Measurements from ENCODE around the gene RAB11FIP4. TPM values are rescaled to one million over a fixed set of nuclear protein-coding genes. Genes with fewer than 3 reads are reported as not detected.
A peak's percentile ranks its signal among the peaks of the same experiment; 100 is the strongest.

RAB11FIP4 gene
- total and polyA plus RNA-seq, 2 of the 13 experiments (the other 11 are each of a cell fraction or from before 2014, with no cell fraction given), result 28.0 to 89.3 TPM

DNA sequence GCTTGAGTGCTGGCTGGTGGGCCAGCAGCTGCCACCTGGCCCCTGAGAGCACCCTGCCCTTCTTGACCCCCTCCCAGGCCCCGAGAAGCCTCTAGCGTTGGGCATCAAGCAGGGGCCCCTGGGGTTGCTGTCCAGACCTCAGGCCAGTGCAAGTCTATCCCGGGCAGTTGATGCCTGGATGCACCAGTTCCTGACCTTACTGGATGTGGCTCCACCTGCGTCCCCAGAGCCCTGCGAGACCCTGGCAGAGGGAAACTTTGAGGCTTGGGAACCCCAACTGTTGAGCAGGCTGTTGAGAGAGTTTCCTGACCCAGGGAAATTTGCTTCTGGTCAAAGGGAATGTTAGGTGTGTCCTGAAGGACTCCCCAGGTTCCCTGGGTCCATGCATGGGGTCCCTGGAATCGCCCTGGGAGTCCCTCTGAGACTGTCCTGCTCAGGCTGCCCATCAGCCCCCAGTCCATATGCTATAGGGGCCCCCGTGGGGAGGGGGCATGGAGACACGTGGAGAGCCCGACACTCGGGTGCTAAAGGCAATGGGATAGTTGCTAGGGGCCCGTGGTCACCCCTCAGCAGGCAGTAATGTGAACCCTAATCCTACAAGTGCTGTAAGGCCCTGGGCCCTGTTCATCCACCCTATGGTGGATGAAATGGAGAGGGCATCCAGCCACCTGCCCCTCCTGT, 46.4 kb downstream of the RAB11FIP4 start:
- peak; percentile 40 for ATAC-seq
- no CpG with 5 or more reads among the region's 11 CpGs for WGBS (ENCODE audit: low lambda C conversion rate)
- H3K4me2 ChIP-seq (ENCODE audit: low read depth, low read length), result peak overlapping the region; percentile 62

DNA sequence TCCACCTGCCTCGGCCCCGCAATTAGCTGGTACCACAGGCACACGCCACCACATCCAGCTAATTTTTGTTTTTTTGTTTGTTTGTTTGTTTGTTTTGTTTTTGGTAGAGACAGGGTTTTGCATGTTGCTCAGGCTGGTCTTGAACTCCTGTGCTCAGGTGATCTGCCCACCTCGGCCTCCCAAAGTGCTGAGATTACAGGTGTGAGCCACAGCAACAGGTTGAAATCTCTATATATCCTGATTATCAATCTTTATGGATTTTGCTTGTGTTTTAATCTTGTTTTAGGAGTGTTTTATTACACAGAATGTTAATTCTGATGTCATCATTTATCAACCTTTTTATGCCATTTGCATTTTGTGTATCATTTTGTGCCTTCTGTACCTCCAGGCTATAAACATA, 48.2 kb downstream of the RAB11FIP4 start:
- H3K9ac ChIP-seq (ENCODE audit: insufficient read depth, low read depth, low read length), result no peak overlapping the region
- peak overlapping the region; percentile 25; the same call in 1 of the 2 replicates for H3K4me2 ChIP-seq (ENCODE audit: low read depth, low read length)
- WGBS (ENCODE audit: low lambda C conversion rate), result 27% methylated on average over 4 of the region's 4 CpGs
- intact Hi-C loops (cut with micrococcal nuclease; ENCODE audit: unreplicated experiment) (loop anchor here (5.0 kb wide), 2 partner anchors 38 to 403 kb away; no protein-coding TSS in a partner anchor), in situ Hi-C loops (cut with HindIII; ENCODE audit: extremely low pct_ligation_motif_present, low pct_unique_long_range_greater_than_20kb) (loop anchor here (5.0 to 10.0 kb wide), 2 partner anchors 88 to 405 kb away; no protein-coding TSS in a partner anchor)
- H4K20me1 ChIP-seq (ENCODE audit: insufficient read depth, low read length), result no peaks in the 10 kb centered on the region
- ATAC-seq (no peak), DNase-seq (ENCODE audit: low spot score) (no peak), FAIRE-seq (no peak)
- H3K79me2 ChIP-seq (ENCODE audit: insufficient read depth, low read length), result no peaks in the 10 kb centered on the region
- ChIA-PET CTCF (ENCODE audit: low intra/inter-chr PET ratio, low total read pairs) (interaction anchor here (4.6 kb wide), 1 partner anchor 86 kb away, joined by 63 read pairs; no protein-coding TSS in a partner anchor), POLR2A (interaction anchor here (1.2 to 2.8 kb wide), 4 partner anchors 28 to 59 kb away, joined by 4 to 21 read pairs (median 10); no protein-coding TSS in a partner anchor)
- H3K4me3 ChIP-seq (replicated peaks in 1 of 3; ENCODE audit: insufficient read depth in 1 of 3, low read depth in 2 of 3, low read length in 3 of 3), result no peak overlapping the region
- no TSS peak for BruUV-seq (replicated peaks)
- H3K27me3 ChIP-seq (ENCODE audit: control insufficient read depth in 1 of 2, insufficient read depth in 2 of 2, low read length in 2 of 2), result 0 out of 5 replicates have a peak, but pooled peaks cover 0 to under 1% of the 10 kb centered on the region in 2 experiments
- H3K4me1 ChIP-seq (ENCODE audit: insufficient read depth, low read length), result peaks cover 60% of the 10 kb centered on the region
- TF ChIP-seq ATF7 (IDR thresholded peaks at IDR 0.05) (peak; percentile 40), ATF7 (CRISPR knock-in tag; IDR thresholded peaks at IDR 0.05) (no peak)
- TF ChIP-seq, protein P1, sequence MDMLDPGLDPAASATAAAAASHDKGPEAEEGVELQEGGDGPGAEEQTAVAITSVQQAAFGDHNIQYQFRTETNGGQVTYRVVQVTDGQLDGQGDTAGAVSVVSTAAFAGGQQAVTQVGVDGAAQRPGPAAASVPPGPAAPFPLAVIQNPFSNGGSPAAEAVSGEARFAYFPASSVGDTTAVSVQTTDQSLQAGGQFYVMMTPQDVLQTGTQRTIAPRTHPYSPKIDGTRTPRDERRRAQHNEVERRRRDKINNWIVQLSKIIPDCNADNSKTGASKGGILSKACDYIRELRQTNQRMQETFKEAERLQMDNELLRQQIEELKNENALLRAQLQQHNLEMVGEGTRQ (IDR thresholded peaks at IDR 0.05; ENCODE audit: low read depth, low read length), result no peak
- TF ChIP-seq, protein P1 (CRISPR knock-in tag; IDR thresholded peaks at IDR 0.05; ENCODE audit: borderline replicate concordance), result no peak
- H3K9me3 ChIP-seq (ENCODE audit: low read length), result no peaks in the 10 kb centered on the region
- no peaks in the 10 kb centered on the region for H3K36me3 ChIP-seq (replicated peaks in 1 of 2; ENCODE audit: control insufficient read depth in 1 of 2, insufficient read depth in 2 of 2, low read length in 2 of 2)
- no peak overlapping the region for H3K27ac ChIP-seq (ENCODE audit: extremely low read length, insufficient read depth, low read length)
- H2AFZ ChIP-seq (ENCODE audit: low read length), result no peak overlapping the region

More for the DNA sequence above, 46.4 kb downstream of the RAB11FIP4 start:
- Histone ChIP-seq H3K4me3 (replicated peaks in 1 of 3; ENCODE audit: insufficient read depth in 1 of 3, low read depth in 2 of 3, low read length in 3 of 3) (peak overlapping the region in 1 of 3 experiments; percentile 29; a peak in 2 of 6 replicates), H3K36me3 (replicated peaks in 1 of 2; ENCODE audit: control insufficient read depth in 1 of 2, insufficient read depth in 2 of 2, low read length in 2 of 2) (no peaks in the 10 kb centered on the region), H3K27ac (ENCODE audit: extremely low read length, insufficient read depth, low read length) (no peak overlapping the region), H2AFZ (ENCODE audit: low read length) (no peak overlapping the region), H3K9ac (ENCODE audit: insufficient read depth, low read depth, low read length) (no peak overlapping the region), H3K9me3 (ENCODE audit: low read length) (no peaks in the 10 kb centered on the region), H3K27me3 (ENCODE audit: control insufficient read depth in 1 of 2, insufficient read depth in 2 of 2, low read length in 2 of 2) (peaks cover 0 to 1% of the 10 kb centered on the region in 2 experiments; a peak in 1 of 5 replicates), H3K79me2 (ENCODE audit: insufficient read depth, low read length) (no peaks in the 10 kb centered on the region), H4K20me1 (ENCODE audit: insufficient read depth, low read length) (no peaks in the 10 kb centered on the region), H3K4me1 (ENCODE audit: insufficient read depth, low read length) (peaks cover 78% of the 10 kb centered on the region)
- TF ChIP-seq ZNF772 (CRISPR knock-in tag; IDR thresholded peaks at IDR 0.05) (0 out of 2 replicates have a peak, but pooled peaks have one; percentile 3), KLF12 (CRISPR knock-in tag; IDR thresholded peaks at IDR 0.05; ENCODE audit: borderline replicate concordance) (no peak), TOE1 (CRISPR knock-in tag; IDR thresholded peaks at IDR 0.05) (no peak), ZNF235 (CRISPR knock-in tag; IDR thresholded peaks at IDR 0.05; ENCODE audit: borderline replicate concordance) (0 out of 2 replicates have a peak, but pooled peaks have one; percentile 7), MAFK (conservative IDR thresholded peaks at IDR 0.05 in 1 of 2, IDR thresholded peaks at IDR 0.05 in 1 of 2; ENCODE audit: low read length in 2 of 2) (no peak), KDM5B (CRISPR knock-in tag; IDR thresholded peaks at IDR 0.05; ENCODE audit: borderline replicate concordance) (0 out of 2 replicates have a peak, but pooled peaks have one; percentile 9), MTF2 (CRISPR knock-in tag; IDR thresholded peaks at IDR 0.05; ENCODE audit: borderline replicate concordance) (0 out of 2 replicates have a peak, but pooled peaks have one; percentile 3), MXI1 (IDR thresholded peaks at IDR 0.05; ENCODE audit: borderline replicate concordance, low read depth, low read length) (0 out of 3 replicates have a peak, but pooled peaks have one; percentile 8)
- CTCF ChIA-PET (ENCODE audit: low intra/inter-chr PET ratio, low total read pairs), result interaction anchor here (0.7 to 4.6 kb wide), 5 partner anchors 63 to 90 kb away, joined by 3 to 63 read pairs (median 6); no protein-coding TSS in a partner anchor
- no peak for DNase-seq (ENCODE audit: low spot score)
- POLR2A ChIA-PET, result interaction anchor here (0.7 to 2.8 kb wide), 5 partner anchors 29 to 86 kb away, joined by 3 to 21 read pairs (median 7); no protein-coding TSS in a partner anchor
- intact Hi-C loops (cut with micrococcal nuclease; ENCODE audit: unreplicated experiment) (loop anchor here (1.0 to 5.0 kb wide), 4 partner anchors 39 to 404 kb away; no protein-coding TSS in a partner anchor), in situ Hi-C loops (cut with HindIII; ENCODE audit: extremely low pct_ligation_motif_present, low pct_unique_long_range_greater_than_20kb) (loop anchor here (5.0 to 10.0 kb wide), 2 partner anchors 89 to 407 kb away; no protein-coding TSS in a partner anchor)
- FAIRE-seq, result no peak
- BruUV-seq (replicated peaks), result no TSS peak

Measured in HepG2 (cell line).